ENCODE data around the gene DPH3. TPM values are rescaled to one million over a fixed set of nuclear protein-coding genes. Genes with fewer than 3 reads are reported as not detected.

The DPH3 gene
- total and polyA plus RNA-seq, 9 of the 15 experiments (the other 6 are each of a cell fraction or from before 2014, with no cell fraction given) = 15.9 to 131 (median 38.7) TPM

- TF ChIP-seq ZNF407 (IDR thresholded peaks at IDR 0.05; ENCODE audit: low read depth) (no peak), ZNF583 (CRISPR knock-in tag; IDR thresholded peaks at IDR 0.05) (peak; percentile 22; the same call in 1 of the 2 replicates)
These were observed 38.4 kb upstream of the DPH3 start (continued) for GRCh38 chr3:16303037-16303575.

Measured in K562 (cell line).